Measurements from ENCODE around the gene ELL.

The ELL gene

GRCh38 chr19:18473706-18474087 lies 48.2 kb downstream of the ELL start:
- peaks cover 7% of the 10 kb centered on the region in 2 donors for H3K36me3 ChIP-seq (ENCODE audit: control insufficient read depth in 1 of 2, insufficient read depth in 2 of 2, low read length in 2 of 2)
- peaks cover 18 to 35% of the 10 kb centered on the region in 2 donors for H3K4me1 ChIP-seq (ENCODE audit: control insufficient read depth in 1 of 2, insufficient read depth in 2 of 2, low read length in 2 of 2)
- H3K9me3 ChIP-seq (ENCODE audit: control insufficient read depth in 1 of 2, low read length in 2 of 2): no peaks in the 10 kb centered on the region
- no peaks in the 10 kb centered on the region for H3K27me3 ChIP-seq (ENCODE audit: low read depth, low read length)
- no peak overlapping the region for H3K27ac ChIP-seq (ENCODE audit: low read length)
- H3K4me3 ChIP-seq (ENCODE audit: low read depth in 1 of 2, low read length in 2 of 2): no peak overlapping the region

GRCh38 chr19:18473003-18473705 lies 48.7 kb downstream of the ELL start:
- peaks cover 7% of the 10 kb centered on the region in 2 donors for H3K36me3 ChIP-seq (ENCODE audit: control insufficient read depth in 1 of 2, insufficient read depth in 2 of 2, low read length in 2 of 2)
- no peaks in the 10 kb centered on the region for H3K27me3 ChIP-seq (ENCODE audit: low read depth, low read length)
- peaks cover 13 to 31% of the 10 kb centered on the region in 2 donors for H3K4me1 ChIP-seq (ENCODE audit: control insufficient read depth in 1 of 2, insufficient read depth in 2 of 2, low read length in 2 of 2)
- no peak overlapping the region for H3K4me3 ChIP-seq (ENCODE audit: low read depth in 1 of 2, low read length in 2 of 2)
- peak overlapping the region; percentile 56 for H3K27ac ChIP-seq (ENCODE audit: low read length)
- H3K9me3 ChIP-seq (ENCODE audit: control insufficient read depth in 1 of 2, low read length in 2 of 2): no peaks in the 10 kb centered on the region

- no peaks in the 10 kb centered on the region for H3K27me3 ChIP-seq (ENCODE audit: low read depth, low read length)
- H3K27ac ChIP-seq (ENCODE audit: low read length): no peak overlapping the region
- H3K4me1 ChIP-seq (ENCODE audit: control insufficient read depth in 1 of 2, insufficient read depth in 2 of 2, low read length in 2 of 2): peaks cover 15 to 40% of the 10 kb centered on the region in 2 donors
- H3K4me3 ChIP-seq (ENCODE audit: low read depth in 1 of 2, low read length in 2 of 2): no peak overlapping the region
- H3K9me3 ChIP-seq (ENCODE audit: control insufficient read depth in 1 of 2, low read length in 2 of 2): no peaks in the 10 kb centered on the region
- H3K36me3 ChIP-seq (ENCODE audit: control insufficient read depth in 1 of 2, insufficient read depth in 2 of 2, low read length in 2 of 2): peaks cover 7% of the 10 kb centered on the region in 2 donors
Observed at GRCh38 chr19:18470787-18471186, 51.1 kb downstream of the ELL start.

- Histone ChIP-seq H3K27me3 (ENCODE audit: low read depth, low read length) (no peaks in the 10 kb centered on the region), H3K9me3 (ENCODE audit: control insufficient read depth in 1 of 2, low read length in 2 of 2) (no peaks in the 10 kb centered on the region), H3K4me3 (ENCODE audit: low read depth in 1 of 2, low read length in 2 of 2) (no peak overlapping the region), H3K4me1 (ENCODE audit: control insufficient read depth in 1 of 2, insufficient read depth in 2 of 2, low read length in 2 of 2) (peaks cover 26 to 50% of the 10 kb centered on the region in 2 donors), H3K36me3 (ENCODE audit: control insufficient read depth in 1 of 2, insufficient read depth in 2 of 2, low read length in 2 of 2) (peaks cover 7 to 13% of the 10 kb centered on the region in 2 donors), H3K27ac (ENCODE audit: low read length) (no peak overlapping the region)
Observed at GRCh38 chr19:18469069-18469846, 52.6 kb downstream of the ELL start.

GRCh38 chr19:18468517-18468916 lies 53.4 kb downstream of the ELL start:
- Histone ChIP-seq H3K36me3 (ENCODE audit: control insufficient read depth in 1 of 2, insufficient read depth in 2 of 2, low read length in 2 of 2) (peaks cover 7 to 13% of the 10 kb centered on the region in 2 donors), H3K9me3 (ENCODE audit: control insufficient read depth in 1 of 2, low read length in 2 of 2) (no peaks in the 10 kb centered on the region), H3K27me3 (ENCODE audit: low read depth, low read length) (no peaks in the 10 kb centered on the region), H3K4me3 (ENCODE audit: low read depth in 1 of 2, low read length in 2 of 2) (no peak overlapping the region), H3K4me1 (ENCODE audit: control insufficient read depth in 1 of 2, insufficient read depth in 2 of 2, low read length in 2 of 2) (peaks cover 26 to 47% of the 10 kb centered on the region in 2 donors), H3K27ac (ENCODE audit: low read length) (no peak overlapping the region)

- Histone ChIP-seq H3K4me1 (ENCODE audit: control insufficient read depth in 1 of 2, insufficient read depth in 2 of 2, low read length in 2 of 2) (peaks cover 26 to 47% of the 10 kb centered on the region in 2 donors), H3K4me3 (ENCODE audit: low read depth in 1 of 2, low read length in 2 of 2) (no peak overlapping the region), H3K27me3 (ENCODE audit: low read depth, low read length) (no peaks in the 10 kb centered on the region), H3K36me3 (ENCODE audit: control insufficient read depth in 1 of 2, insufficient read depth in 2 of 2, low read length in 2 of 2) (peaks cover 7 to 13% of the 10 kb centered on the region in 2 donors), H3K9me3 (ENCODE audit: control insufficient read depth in 1 of 2, low read length in 2 of 2) (no peaks in the 10 kb centered on the region), H3K27ac (ENCODE audit: low read length) (no peak overlapping the region)
Observed at GRCh38 chr19:18467978-18468377, 53.9 kb downstream of the ELL start.

- Histone ChIP-seq H3K9me3 (ENCODE audit: control insufficient read depth in 1 of 2, low read length in 2 of 2) (no peaks in the 10 kb centered on the region), H3K4me1 (ENCODE audit: control insufficient read depth in 1 of 2, insufficient read depth in 2 of 2, low read length in 2 of 2) (peaks cover 26 to 52% of the 10 kb centered on the region in 2 donors), H3K36me3 (ENCODE audit: control insufficient read depth in 1 of 2, insufficient read depth in 2 of 2, low read length in 2 of 2) (peaks cover 0 to 17% of the 10 kb centered on the region in 2 donors), H3K27me3 (ENCODE audit: low read depth, low read length) (no peaks in the 10 kb centered on the region), H3K4me3 (ENCODE audit: low read depth in 1 of 2, low read length in 2 of 2) (no peak overlapping the region), H3K27ac (ENCODE audit: low read length) (no peak overlapping the region)
Observed at GRCh38 chr19:18466354-18466753, 55.5 kb downstream of the ELL start.

GRCh38 chr19:18465964-18466339 lies 55.9 kb downstream of the ELL start:
- Histone ChIP-seq H3K36me3 (ENCODE audit: control insufficient read depth in 1 of 2, insufficient read depth in 2 of 2, low read length in 2 of 2) (peaks cover 3 to 21% of the 10 kb centered on the region in 2 donors), H3K4me3 (ENCODE audit: low read depth in 1 of 2, low read length in 2 of 2) (no peak overlapping the region), H3K9me3 (ENCODE audit: control insufficient read depth in 1 of 2, low read length in 2 of 2) (no peaks in the 10 kb centered on the region), H3K27ac (ENCODE audit: low read length) (no peak overlapping the region), H3K27me3 (ENCODE audit: low read depth, low read length) (no peaks in the 10 kb centered on the region), H3K4me1 (ENCODE audit: control insufficient read depth in 1 of 2, insufficient read depth in 2 of 2, low read length in 2 of 2) (peaks cover 26 to 56% of the 10 kb centered on the region in 2 donors)

- Histone ChIP-seq H3K27me3 (ENCODE audit: low read depth, low read length) (no peaks in the 10 kb centered on the region), H3K36me3 (ENCODE audit: control insufficient read depth in 1 of 2, insufficient read depth in 2 of 2, low read length in 2 of 2) (peaks cover 7 to 19% of the 10 kb centered on the region in 2 donors), H3K4me3 (ENCODE audit: low read depth in 1 of 2, low read length in 2 of 2) (peak overlapping the region in 1 of 2 donors; percentile 30), H3K4me1 (ENCODE audit: control insufficient read depth in 1 of 2, insufficient read depth in 2 of 2, low read length in 2 of 2) (peaks cover 28 to 59% of the 10 kb centered on the region in 2 donors), H3K9me3 (ENCODE audit: control insufficient read depth in 1 of 2, low read length in 2 of 2) (no peaks in the 10 kb centered on the region), H3K27ac (ENCODE audit: low read length) (peak overlapping the region; percentile 58)
Observed at GRCh38 chr19:18465214-18465963, 56.5 kb downstream of the ELL start.

- Histone ChIP-seq H3K4me3 (ENCODE audit: low read depth in 1 of 2, low read length in 2 of 2) (peak overlapping the region in 1 of 2 donors; percentile 30), H3K4me1 (ENCODE audit: control insufficient read depth in 1 of 2, insufficient read depth in 2 of 2, low read length in 2 of 2) (peaks cover 30 to 59% of the 10 kb centered on the region in 2 donors), H3K27ac (ENCODE audit: low read length) (peak overlapping the region; percentile 58), H3K9me3 (ENCODE audit: control insufficient read depth in 1 of 2, low read length in 2 of 2) (no peaks in the 10 kb centered on the region), H3K27me3 (ENCODE audit: low read depth, low read length) (no peaks in the 10 kb centered on the region), H3K36me3 (ENCODE audit: control insufficient read depth in 1 of 2, insufficient read depth in 2 of 2, low read length in 2 of 2) (peaks cover 7 to 23% of the 10 kb centered on the region in 2 donors)
Observed at GRCh38 chr19:18464646-18465045, 57.2 kb downstream of the ELL start.

GRCh38 chr19:18461471-18461870 lies 60.4 kb downstream of the ELL start:
- Histone ChIP-seq H3K27ac (ENCODE audit: low read length) (no peak overlapping the region), H3K4me3 (ENCODE audit: low read depth in 1 of 2, low read length in 2 of 2) (no peak overlapping the region), H3K27me3 (ENCODE audit: low read depth, low read length) (no peaks in the 10 kb centered on the region), H3K4me1 (ENCODE audit: control insufficient read depth in 1 of 2, insufficient read depth in 2 of 2, low read length in 2 of 2) (peaks cover 32 to 63% of the 10 kb centered on the region in 2 donors), H3K36me3 (ENCODE audit: control insufficient read depth in 1 of 2, insufficient read depth in 2 of 2, low read length in 2 of 2) (peaks cover 22 to 28% of the 10 kb centered on the region in 2 donors), H3K9me3 (ENCODE audit: control insufficient read depth in 1 of 2, low read length in 2 of 2) (no peaks in the 10 kb centered on the region)
